Ascending aorta (tissue), 2 donors: ENCODE data around the gene TMEM250. TPM values are rescaled to one million over a fixed set of nuclear protein-coding genes. Genes with fewer than 3 reads are reported as not detected.

Experiments
- DNase-seq, 2 donors: peaks; one replicate each; pipeline ENCODE4 v3.0.0-alpha.2; 2019; ENCODE audit warnings: low spot score in 2 of 2
- H3K27ac ChIP-seq, 2 donors: fragments of 200-600 bp; sonication (generic); one replicate each; pipeline ENCODE4 v1.5.1; 2016 to 2017; ENCODE audit warnings: mild to moderate bottlenecking in 1 of 2
- H3K27me3 ChIP-seq: fragments of 200-600 bp; sonication (generic); one replicate; pipeline ENCODE4 v1.5.1; 2017
- H3K36me3 ChIP-seq, 2 donors: fragments of 200-600 bp; sonication (generic); one replicate each; pipeline ENCODE4 v1.5.1; 2016
- H3K4me1 ChIP-seq, 2 donors: fragments of 200-600 bp; sonication (generic); one replicate each; pipeline ENCODE4 v1.5.1; 2016 to 2017; ENCODE audit warnings: mild to moderate bottlenecking in 1 of 2
- H3K4me3 ChIP-seq, 2 donors: fragments of 200-600 bp; sonication (generic); one replicate each; pipeline ENCODE4 v1.5.1; 2016 to 2017; ENCODE audit warnings: mild to moderate bottlenecking in 1 of 2
- H3K9me3 ChIP-seq, 2 donors: fragments of 200-600 bp; sonication (generic); one replicate each; pipeline ENCODE4 v1.5.1; 2016
- intact Hi-C: fragments of 100-400 bp; cut with DNase I; formaldehyde crosslinking; loops from one replicate; pipeline ENCODE4 v1.15.1; 2023
- total RNA-seq: library from RNA; depleted of rRNA; stranded (reverse); fragments of >200 nt; gene quantifications from one replicate; pipeline ENCODE4 v1.1.0, GENCODE V29; 2016
- TF ChIP-seq, protein P1 (sequence below), 3 experiments: fragments of 200-600 bp in 2 of 3; fragments of 450-650 bp in 1 of 3; sonication (generic) in 2 of 3; IDR thresholded peaks; one replicate each; pipeline ENCODE4 v1.5.1; 2016 to 2019; ENCODE audit warnings: antibody characterized with exemption in 3 of 3, mild to moderate bottlenecking in 1 of 3, moderate library complexity in 1 of 3

Gene TMEM250
- total RNA-seq, 1 donor from 2014 or later: 80.3 TPM

DNA sequence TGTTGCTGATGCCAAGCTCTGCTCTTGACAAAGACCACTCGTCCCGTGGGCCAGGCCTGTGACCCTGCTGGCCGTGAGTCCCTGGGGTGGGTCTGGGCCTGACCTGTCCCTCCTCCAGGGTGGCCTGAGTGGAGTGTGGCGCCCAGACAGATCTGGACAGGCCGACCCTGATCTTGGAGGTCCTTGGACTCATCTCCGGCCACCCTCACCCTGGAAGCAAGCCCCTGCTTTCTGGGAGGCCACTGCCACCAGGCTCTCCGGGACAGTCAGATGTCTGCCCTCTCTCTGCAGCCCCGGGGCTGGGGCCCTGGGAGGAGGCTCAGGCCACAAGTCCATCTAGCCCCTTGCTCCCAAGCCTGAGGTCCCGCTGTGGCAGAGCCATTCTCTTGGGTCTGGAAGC is 31.2 kb upstream of the TMEM250 start:
- no peaks in the 10 kb centered on the region for H3K36me3 ChIP-seq
- TF ChIP-seq, protein P1, sequence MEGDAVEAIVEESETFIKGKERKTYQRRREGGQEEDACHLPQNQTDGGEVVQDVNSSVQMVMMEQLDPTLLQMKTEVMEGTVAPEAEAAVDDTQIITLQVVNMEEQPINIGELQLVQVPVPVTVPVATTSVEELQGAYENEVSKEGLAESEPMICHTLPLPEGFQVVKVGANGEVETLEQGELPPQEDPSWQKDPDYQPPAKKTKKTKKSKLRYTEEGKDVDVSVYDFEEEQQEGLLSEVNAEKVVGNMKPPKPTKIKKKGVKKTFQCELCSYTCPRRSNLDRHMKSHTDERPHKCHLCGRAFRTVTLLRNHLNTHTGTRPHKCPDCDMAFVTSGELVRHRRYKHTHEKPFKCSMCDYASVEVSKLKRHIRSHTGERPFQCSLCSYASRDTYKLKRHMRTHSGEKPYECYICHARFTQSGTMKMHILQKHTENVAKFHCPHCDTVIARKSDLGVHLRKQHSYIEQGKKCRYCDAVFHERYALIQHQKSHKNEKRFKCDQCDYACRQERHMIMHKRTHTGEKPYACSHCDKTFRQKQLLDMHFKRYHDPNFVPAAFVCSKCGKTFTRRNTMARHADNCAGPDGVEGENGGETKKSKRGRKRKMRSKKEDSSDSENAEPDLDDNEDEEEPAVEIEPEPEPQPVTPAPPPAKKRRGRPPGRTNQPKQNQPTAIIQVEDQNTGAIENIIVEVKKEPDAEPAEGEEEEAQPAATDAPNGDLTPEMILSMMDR (IDR thresholded peaks at IDR 0.05): no peak
- intact Hi-C loops: no loop called here
- H3K27ac ChIP-seq: no peak overlapping the region
- H3K4me1 ChIP-seq: no peaks in the 10 kb centered on the region
- no peak for DNase-seq
- no peaks in the 10 kb centered on the region for H3K27me3 ChIP-seq
- no peak overlapping the region for H3K4me3 ChIP-seq
- H3K9me3 ChIP-seq: no peaks in the 10 kb centered on the region

DNA sequence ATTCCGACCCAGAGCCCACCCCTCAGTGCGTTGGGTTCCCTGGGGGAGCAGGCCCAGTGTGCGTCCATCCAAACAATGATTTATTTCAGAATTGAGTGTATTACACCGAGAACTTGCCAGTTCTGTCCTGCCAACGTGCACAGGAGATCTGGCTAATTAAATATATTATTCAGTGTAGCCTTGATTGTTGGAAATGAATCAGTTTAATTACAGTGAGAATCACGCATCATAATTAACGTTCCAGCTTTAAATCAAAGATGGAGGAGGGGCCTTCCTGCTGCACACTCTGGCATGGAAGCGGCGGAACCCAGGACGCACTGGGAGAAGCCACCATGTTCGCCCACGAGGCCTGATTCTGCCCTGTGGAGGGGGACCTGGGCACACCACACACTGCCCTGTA is 30.7 kb upstream of the TMEM250 start:
- intact Hi-C loops: no loop called here

DNA sequence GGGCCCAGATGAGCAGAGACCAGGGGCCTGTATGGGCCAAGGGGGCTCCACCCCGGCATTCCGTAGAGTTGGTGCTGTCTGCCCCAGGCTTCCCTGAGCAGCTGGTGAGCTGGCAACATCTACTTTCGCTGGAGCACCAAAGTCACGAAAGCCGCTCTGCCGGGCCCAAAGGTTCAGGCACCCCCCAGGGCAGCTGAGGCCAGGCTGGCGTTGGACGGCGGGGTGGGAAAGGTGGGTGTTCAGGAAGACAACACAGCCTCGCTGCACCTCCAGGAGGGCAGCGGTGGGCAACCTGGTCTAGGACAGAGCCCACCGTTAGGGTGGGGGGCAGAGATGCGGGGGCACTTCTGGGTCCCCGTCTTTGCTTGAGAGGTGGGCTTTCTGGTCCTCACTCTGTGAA is 30.1 kb upstream of the TMEM250 start:
- no peaks in the 10 kb centered on the region for H3K9me3 ChIP-seq
- H3K4me1 ChIP-seq: no peaks in the 10 kb centered on the region
- TF ChIP-seq, protein P1 (IDR thresholded peaks at IDR 0.05): no peak
- no peak overlapping the region for H3K27ac ChIP-seq
- no peak overlapping the region for H3K4me3 ChIP-seq
- no peaks in the 10 kb centered on the region for H3K27me3 ChIP-seq
- no peak for DNase-seq
- intact Hi-C loops: no loop called here
- no peaks in the 10 kb centered on the region for H3K36me3 ChIP-seq

More for the DNA sequence above, 30.7 kb upstream of the TMEM250 start:
- H3K36me3 ChIP-seq: no peaks in the 10 kb centered on the region
- no peak for DNase-seq
- no peak overlapping the region for H3K27ac ChIP-seq
- no peaks in the 10 kb centered on the region for H3K27me3 ChIP-seq
- H3K4me3 ChIP-seq: no peak overlapping the region
- H3K9me3 ChIP-seq: no peaks in the 10 kb centered on the region
- TF ChIP-seq, protein P1 (IDR thresholded peaks at IDR 0.05): no peak
- H3K4me1 ChIP-seq: no peaks in the 10 kb centered on the region

DNA sequence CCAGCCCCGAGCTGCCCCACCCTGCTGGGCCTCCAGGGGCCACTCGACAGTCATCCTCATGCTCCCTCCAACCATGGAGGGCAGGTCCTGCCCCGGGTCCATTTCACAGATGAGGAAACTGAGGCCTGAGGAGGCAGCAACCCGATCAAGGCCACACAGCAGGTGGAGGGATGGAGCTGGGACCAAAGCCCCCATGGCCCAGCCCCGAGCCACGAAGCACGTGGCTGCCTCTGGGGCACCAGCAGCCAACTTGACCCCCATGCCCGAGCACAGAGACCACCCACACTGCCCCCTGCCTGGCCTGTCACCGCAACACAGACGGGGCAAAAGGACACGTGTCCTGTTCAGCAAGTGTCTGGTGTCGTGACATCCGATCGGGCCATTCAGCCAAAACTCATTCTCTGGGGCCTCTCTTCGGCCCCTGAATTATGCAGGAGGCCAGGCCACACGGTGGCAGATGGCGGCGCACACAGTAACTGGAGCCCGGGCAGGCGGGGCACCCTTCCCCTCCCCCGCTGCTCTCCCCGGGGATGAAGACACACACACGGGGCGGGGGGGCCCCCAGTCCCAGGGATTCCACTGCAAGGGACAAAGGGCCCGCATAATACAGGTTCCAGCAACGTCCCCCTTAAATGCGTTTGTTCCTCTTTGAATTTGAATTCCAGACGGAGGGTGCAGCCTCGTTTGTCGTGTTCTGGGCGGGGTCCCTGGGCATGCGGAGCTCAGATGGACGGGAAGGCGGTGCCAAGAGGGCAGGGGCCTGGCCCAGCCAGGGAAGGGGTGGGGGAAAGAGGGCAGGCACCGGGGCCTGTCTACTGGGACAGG is 29.4 kb upstream of the TMEM250 start:
- Histone ChIP-seq H3K9me3 (no peaks in the 10 kb centered on the region), H3K27me3 (no peaks in the 10 kb centered on the region), H3K36me3 (no peaks in the 10 kb centered on the region), H3K4me3 (no peak overlapping the region), H3K27ac (no peak overlapping the region), H3K4me1 (no peaks in the 10 kb centered on the region)
- intact Hi-C loops: no loop called here
- no peak for DNase-seq
- TF ChIP-seq, protein P1 (IDR thresholded peaks at IDR 0.05): no peak

DNA sequence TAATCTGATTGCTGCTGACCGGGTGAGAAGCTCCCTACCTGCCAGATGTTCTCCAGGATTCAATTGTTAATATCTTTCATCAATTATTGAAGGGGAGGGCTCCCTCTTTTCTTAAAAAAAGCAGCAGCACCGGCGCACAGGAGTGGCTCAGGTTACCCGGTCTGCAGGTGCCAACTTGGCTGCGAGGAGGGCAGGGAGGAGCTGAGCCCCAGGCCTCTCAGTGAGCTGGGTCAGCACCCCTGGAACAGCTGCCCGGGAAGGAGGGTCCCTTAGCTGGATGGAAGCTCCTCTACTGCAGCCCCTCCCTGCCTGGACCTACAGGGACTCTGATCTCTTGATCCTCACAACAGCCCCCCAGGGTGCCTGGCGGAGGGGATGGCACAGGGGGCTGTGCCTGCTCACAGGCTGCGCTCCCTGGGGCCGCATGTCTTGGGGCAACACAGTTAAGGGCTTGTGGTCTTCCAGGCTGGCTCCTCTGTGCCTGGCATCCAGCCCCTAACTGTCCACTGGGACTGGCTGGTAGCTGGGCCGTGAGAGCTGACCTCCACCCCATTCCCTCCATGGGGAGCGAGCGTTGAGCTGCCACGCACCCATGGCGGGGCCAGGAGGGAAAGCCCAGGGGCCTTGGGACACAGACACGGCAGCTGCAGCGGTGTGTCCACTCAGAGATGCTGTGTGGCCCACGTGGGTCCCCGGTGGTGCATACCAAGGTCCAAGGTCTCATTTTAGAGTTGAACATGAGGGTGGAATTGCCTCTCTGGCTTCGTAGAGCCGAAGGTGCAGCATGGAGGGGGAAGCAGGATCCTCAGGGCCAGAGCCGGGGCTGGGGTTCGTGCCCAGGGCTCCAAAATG is 28.6 kb upstream of the TMEM250 start:
- DNase-seq: no peak
- intact Hi-C loops: no loop called here
- TF ChIP-seq, protein P1 (IDR thresholded peaks at IDR 0.05): no peak
- Histone ChIP-seq H3K27ac (no peak overlapping the region), H3K9me3 (no peaks in the 10 kb centered on the region), H3K4me1 (no peaks in the 10 kb centered on the region), H3K36me3 (no peaks in the 10 kb centered on the region), H3K4me3 (no peak overlapping the region), H3K27me3 (no peaks in the 10 kb centered on the region)
